HEK293T (cell line): ENCODE measurements around the gene PLCG1.

Source experiments
- CTCF ChIA-PET: fragments of 350-600 bp; formaldehyde crosslinking; extraction: SDS; loops from one replicate; lab custom pipeline; 2021; ENCODE audit warnings: antibody characterized with exemption, inconsistent platforms; lab: Yijun Ruan, JAX
- POLR2A ChIA-PET: fragments of 350-600 bp; formaldehyde crosslinking; extraction: SDS; loops from one replicate; lab custom pipeline; 2020; ENCODE audit warnings: antibody characterized with exemption, inconsistent platforms; lab: Yijun Ruan, JAX
- DNase-seq: peaks from one replicate; pipeline ENCODE4 v3.0.0; 2012; ENCODE audit warnings: mixed read lengths; ENCODE audit errors: extremely low spot score
- ARNT ChIP-seq: fragments of 450-650 bp; IDR thresholded peaks from 2 replicates; pipeline ENCODE4 v1.6.1; 2017; ENCODE audit warnings: mild to moderate bottlenecking
- BHLHE40 ChIP-seq: fragments of 450-650 bp; IDR thresholded peaks from 2 replicates; pipeline ENCODE4 v1.6.1; 2016; ENCODE audit warnings: mild to moderate bottlenecking, moderate library complexity, borderline replicate concordance
- CTBP1 ChIP-seq: fragments of 450-650 bp; IDR thresholded peaks from 2 replicates; pipeline ENCODE4 v1.6.1; 2016; ENCODE audit warnings: borderline replicate concordance
- ELF4 ChIP-seq: fragments of 450-650 bp; IDR thresholded peaks from 2 replicates; pipeline ENCODE4 v1.6.1; 2017; ENCODE audit warnings: antibody characterized with exemption
- FOXA1 ChIP-seq: fragments of 450-650 bp; IDR thresholded peaks from 2 replicates; pipeline ENCODE4 v1.6.1; 2016; ENCODE audit warnings: mild to moderate bottlenecking
- FOXK2 ChIP-seq: fragments of 450-650 bp; IDR thresholded peaks from 2 replicates; pipeline ENCODE4 v1.6.1; 2016; ENCODE audit warnings: mild to moderate bottlenecking
- FOXM1 ChIP-seq: fragments of 450-650 bp; IDR thresholded peaks from 2 replicates; pipeline ENCODE4 v1.6.1; 2017; ENCODE audit warnings: mild to moderate bottlenecking, borderline replicate concordance
- HDGF ChIP-seq: fragments of 450-650 bp; IDR thresholded peaks from 2 replicates; pipeline ENCODE4 v1.6.1; 2017; ENCODE audit warnings: antibody characterized with exemption, borderline replicate concordance
- L3MBTL2 ChIP-seq: fragments of 450-650 bp; conservative IDR thresholded peaks from 2 replicates; pipeline ENCODE4 v1.6.1; 2016; ENCODE audit warnings: mild to moderate bottlenecking
- LEF1 ChIP-seq: fragments of 450-650 bp; IDR thresholded peaks from 2 replicates; pipeline ENCODE4 v1.6.1; 2017; ENCODE audit warnings: mild to moderate bottlenecking, borderline replicate concordance
- NFRKB ChIP-seq: fragments of 450-650 bp; IDR thresholded peaks from 2 replicates; pipeline ENCODE4 v1.6.1; 2016; ENCODE audit warnings: mild to moderate bottlenecking, moderate library complexity
- SP1 ChIP-seq: fragments of 450-650 bp; IDR thresholded peaks from 2 replicates; pipeline ENCODE4 v1.6.1; 2017
- SUZ12 ChIP-seq: fragments of 450-650 bp; IDR thresholded peaks from 2 replicates; pipeline ENCODE4 v1.6.1; 2016; ENCODE audit warnings: mild to moderate bottlenecking
- TARDBP ChIP-seq: fragments of 450-650 bp; IDR thresholded peaks from 2 replicates; pipeline ENCODE4 v1.6.1; 2016
- ZNF384 ChIP-seq: fragments of 450-650 bp; IDR thresholded peaks from 2 replicates; pipeline ENCODE4 v1.6.1; 2016
- TF ChIP-seq, protein P1 (sequence below): fragments of 450-650 bp; IDR thresholded peaks from 2 replicates; pipeline ENCODE4 v1.6.1; 2016

The PLCG1 gene

GRCh38 chr20:41225091-41225490 is 87.7 kb downstream of the PLCG1 start:
- CTCF ChIA-PET: interaction anchor here (1.5 to 1.7 kb wide), 2 partner anchors 90 to 115 kb away, joined by 3 to 6 read pairs; partner anchors contain the start of gene LPIN3
- POLR2A ChIA-PET: interaction anchor here (0.7 kb wide), 1 partner anchor 140 kb away, joined by 3 read pairs; no protein-coding TSS in a partner anchor
- no peak for DNase-seq
- TF ChIP-seq SP1 (no peak), CTBP1 (no peak), FOXA1 (no peak), HDGF (no peak), FOXM1 (no peak), TARDBP (no peak), ELF4 (no peak), ZNF384 (no peak), BHLHE40 (no peak), L3MBTL2 (no peak), ARNT (no peak), FOXK2 (no peak), NFRKB (no peak), LEF1 (no peak), SUZ12 (no peak)
- TF ChIP-seq, protein P1, sequence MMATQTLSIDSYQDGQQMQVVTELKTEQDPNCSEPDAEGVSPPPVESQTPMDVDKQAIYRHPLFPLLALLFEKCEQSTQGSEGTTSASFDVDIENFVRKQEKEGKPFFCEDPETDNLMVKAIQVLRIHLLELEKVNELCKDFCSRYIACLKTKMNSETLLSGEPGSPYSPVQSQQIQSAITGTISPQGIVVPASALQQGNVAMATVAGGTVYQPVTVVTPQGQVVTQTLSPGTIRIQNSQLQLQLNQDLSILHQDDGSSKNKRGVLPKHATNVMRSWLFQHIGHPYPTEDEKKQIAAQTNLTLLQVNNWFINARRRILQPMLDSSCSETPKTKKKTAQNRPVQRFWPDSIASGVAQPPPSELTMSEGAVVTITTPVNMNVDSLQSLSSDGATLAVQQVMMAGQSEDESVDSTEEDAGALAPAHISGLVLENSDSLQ: no peak

DNA sequence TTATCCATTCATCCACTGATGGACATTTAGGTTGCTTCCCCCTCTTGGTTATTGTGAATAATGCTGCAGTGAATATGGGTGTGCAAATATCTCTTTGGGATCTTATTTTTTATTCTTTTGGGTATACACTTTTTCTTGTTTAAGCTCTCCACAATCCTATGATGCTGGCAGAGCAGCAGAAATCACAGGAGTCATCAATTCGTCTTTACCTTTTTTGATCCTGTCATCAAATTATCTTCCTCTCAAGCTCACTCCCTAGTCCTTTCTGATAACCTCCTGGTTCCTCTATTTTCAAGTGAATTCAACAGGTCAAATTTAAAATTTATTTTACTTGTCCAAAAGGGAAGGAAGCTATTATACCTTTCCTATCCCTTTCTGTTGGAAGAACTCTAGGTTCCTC is 89.1 kb downstream of the PLCG1 start:
- CTCF ChIA-PET: no interaction called here
- TF ChIP-seq LEF1 (no peak), L3MBTL2 (no peak), TARDBP (no peak), ARNT (no peak), BHLHE40 (no peak), HDGF (no peak), NFRKB (no peak), SUZ12 (no peak), FOXA1 (no peak)
- POLR2A ChIA-PET: no interaction called here
- DNase-seq: no peak
